HG03103 (cell line): ENCODE results near the gene PRKACA.

Experiments
- ATAC-seq: cut with Tn5 transposase; IDR thresholded peaks from one replicate; pipeline ENCODE4 v1.9.1; 2021; ENCODE audit warnings: low read depth; ENCODE audit not compliant: unreplicated experiment

PRKACA gene

GRCh38 chr19:14117668-14118164, at the start of gene PRKACA:
Gene PRKACA (minus strand): TSS chr19:14117762. CDS start chr19:14117547, 215 bp downstream.
- ATAC-seq: peak; percentile 78

DNA sequence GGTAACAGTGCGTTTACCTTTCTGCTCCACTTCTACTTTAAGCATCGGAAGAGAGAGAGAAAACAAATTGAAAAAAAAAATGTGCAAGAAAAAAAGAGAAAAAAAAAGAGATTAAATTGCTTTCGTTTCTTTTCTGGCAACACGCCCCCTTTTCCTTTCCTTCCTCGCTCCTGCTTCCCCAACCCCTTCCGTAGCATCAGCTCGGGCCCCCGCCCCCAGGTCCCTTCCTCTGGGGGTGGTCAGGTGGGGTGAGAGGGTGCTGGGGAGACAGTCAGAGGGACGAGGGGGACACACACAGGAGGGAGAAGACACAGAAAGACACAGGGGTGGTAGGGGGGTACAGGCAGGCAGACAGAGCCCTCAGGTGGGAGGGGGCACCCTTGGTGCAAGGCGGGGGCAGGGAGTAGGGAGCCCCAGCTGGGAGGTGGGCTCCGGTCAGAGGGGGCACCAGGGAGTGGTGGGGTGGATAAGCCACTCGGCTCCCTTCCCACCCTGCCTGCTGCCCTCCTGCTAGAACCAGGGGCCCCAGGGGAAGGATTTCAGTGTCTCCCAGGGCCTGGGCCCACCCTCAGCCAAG, 49.5 kb upstream of the PRKACA start:
- ATAC-seq: no peak

DNA sequence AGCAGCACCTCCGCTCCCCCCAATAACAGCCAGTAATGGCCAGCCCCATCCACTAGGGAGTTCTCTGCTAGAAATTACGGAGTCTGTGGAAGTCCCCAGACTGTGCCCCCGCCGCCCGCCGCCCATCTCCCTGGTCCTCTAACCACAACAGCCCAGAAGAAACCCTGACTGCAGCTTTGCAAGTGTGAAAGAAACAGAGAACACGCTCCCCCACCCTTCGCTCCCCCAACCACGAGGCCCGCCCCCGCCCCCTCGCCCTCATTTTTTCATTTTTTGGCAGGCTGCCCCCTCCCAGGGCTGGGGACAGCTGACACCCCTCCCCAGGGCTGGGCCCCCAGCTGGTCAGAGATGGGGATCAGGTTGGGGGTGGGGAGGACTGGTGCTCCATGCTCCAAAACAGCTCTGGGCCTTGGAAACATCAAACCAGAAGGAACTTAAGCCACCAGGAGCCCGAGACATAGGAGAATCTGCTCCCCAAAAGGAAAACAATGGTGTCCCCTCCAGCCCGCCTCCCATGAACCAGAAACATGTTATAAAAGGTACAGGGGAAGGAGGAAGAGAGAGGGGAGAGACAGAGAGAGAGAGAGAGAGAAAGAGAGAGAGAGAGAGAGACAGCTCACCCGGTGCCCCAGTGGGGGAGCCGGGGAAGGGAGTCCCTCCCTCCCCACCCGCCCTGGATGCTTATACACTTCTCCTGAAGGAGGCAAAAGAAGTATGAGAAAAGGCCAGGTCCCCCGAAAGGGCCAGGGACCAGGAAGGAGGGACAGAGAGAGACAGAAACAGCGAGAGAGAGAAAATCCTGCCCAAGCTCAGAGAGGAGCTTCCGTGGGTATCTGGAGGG, 48.6 kb upstream of the PRKACA start:
- ATAC-seq: no peak

GRCh38 chr19:14164724-14165493, 47.3 kb upstream of the PRKACA start:
- ATAC-seq: no peak

DNA sequence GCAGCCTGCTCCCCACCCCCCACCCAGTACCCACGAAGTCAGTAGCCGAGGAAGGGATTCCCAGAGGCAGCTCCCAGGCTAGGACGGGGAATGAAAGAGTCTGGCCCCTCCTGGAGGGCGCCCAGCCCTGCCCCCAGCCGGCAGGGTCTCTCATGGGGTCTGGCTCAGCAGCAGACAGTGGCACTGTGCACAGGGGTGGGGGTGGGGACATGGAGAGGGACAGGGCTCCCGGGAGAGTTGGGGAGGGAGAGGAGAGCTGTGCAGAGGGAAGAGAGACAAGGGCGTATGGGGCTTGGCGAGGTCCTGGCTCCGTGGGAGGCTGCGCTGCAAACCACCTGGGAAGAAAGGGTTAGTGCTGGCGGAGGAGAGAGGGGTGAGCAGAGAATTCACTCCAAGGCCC, 46.5 kb upstream of the PRKACA start:
- ATAC-seq: no peak

DNA sequence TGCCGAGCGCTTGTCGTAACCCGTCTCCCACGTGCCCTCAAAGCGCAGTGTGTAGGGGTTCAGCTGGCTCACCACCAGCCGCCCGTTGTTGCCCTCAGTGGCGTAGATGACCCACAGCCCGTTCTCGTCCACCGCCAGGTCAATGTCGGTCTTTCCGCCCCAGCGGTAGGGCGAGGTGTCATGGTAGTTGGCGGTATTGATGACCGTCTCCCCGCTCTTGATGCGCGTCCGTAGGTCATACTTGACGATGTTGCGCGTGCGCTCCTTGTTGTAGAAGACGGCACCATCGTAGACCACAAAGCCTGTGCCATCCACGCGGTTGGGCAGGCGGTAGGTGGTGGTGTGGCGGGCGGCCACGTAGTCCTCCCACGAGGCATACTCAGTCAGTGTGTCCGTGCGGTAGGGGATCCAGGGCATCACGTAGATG, 45.3 kb upstream of the PRKACA start:
- no peak for ATAC-seq

- no peak for ATAC-seq
Observed at GRCh38 chr19:14161305-14161704, 43.7 kb upstream of the PRKACA start.

GRCh38 chr19:14160017-14160703, 42.6 kb upstream of the PRKACA start:
- no peak for ATAC-seq

- ATAC-seq: no peak
Observed at GRCh38 chr19:14159059-14159458, 41.5 kb upstream of the PRKACA start.

GRCh38 chr19:14158276-14159023, 40.9 kb upstream of the PRKACA start:
- ATAC-seq: no peak

DNA sequence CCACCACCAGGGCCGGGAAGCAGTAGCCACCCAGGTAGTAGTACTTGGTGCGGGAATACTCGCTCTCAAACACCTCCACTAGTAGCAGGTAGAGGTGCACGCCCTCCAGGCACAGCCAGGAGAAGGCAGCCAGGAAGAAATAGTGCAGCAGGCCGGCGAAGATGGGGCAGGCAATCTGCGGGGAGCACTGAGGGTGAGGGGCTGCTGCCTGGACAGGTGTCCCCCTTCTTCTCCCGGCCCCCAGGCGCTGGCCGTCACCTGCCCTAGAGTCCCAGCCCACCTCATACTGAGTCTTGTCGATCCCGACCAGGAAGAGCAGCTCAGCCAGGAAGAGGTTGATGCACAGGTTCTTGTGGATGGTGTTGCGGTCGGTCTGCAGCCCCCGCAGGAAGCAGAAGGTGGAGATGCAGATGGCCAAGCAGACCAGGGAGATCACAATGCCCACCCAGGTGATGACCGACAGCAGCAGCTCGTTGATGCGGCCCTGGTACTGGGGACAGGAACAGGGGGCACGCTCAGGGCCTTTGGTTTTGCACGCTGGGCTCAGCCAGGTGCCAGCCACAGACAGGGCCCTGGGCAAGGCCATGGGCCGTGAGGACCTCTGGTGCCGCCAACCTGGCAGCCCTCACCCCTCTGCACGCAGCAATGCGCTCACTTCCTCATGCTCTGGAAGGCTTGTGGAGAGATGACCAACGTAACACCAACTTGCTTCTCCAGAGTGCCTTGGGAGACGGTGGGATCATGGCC, 39.6 kb upstream of the PRKACA start:
- ATAC-seq: no peak

DNA sequence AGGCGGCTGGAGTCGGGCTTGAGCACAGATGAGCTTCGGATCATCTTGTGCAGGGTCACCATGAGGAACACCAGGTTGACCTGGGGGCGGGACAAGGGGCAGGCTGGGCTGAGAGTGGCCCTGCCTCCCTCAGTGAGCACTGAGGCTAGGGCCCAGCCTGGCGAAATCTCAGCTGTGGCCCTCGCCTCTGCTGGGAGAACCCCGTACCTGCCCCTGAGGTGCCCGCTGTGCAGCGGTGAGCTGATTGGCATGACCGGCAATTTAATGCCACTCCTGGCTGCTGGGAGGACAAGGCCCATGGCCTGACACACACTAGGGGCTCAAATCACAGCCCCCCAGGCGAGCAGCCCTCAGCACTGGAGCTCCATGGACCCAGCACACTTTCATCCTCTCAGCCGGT, 38.6 kb upstream of the PRKACA start:
- ATAC-seq: no peak

- ATAC-seq: no peak
Observed at GRCh38 chr19:14155371-14155770, 37.8 kb upstream of the PRKACA start.

DNA sequence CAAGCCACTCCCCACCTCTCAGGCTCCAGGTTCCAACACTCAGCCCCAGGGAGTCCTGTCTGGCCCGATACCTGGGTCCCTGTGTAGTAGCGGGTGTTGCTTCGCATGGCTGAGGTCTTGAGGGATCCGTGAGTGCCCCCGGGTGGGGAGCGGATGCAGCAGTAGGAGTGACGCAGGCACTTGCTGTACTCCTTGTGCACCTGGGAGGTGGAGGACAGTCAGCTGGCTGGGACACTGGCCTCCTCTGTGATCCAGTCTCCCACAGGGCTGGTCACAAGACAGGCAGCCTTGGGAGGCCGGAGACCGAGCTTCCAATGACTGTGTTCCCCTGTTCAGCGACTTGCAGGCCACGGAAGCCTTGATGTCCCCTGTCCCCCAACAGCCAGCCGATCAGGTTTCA, 35.2 kb upstream of the PRKACA start:
- no peak for ATAC-seq

- no peak for ATAC-seq
Observed at GRCh38 chr19:14150770-14151661, 33.5 kb upstream of the PRKACA start.

DNA sequence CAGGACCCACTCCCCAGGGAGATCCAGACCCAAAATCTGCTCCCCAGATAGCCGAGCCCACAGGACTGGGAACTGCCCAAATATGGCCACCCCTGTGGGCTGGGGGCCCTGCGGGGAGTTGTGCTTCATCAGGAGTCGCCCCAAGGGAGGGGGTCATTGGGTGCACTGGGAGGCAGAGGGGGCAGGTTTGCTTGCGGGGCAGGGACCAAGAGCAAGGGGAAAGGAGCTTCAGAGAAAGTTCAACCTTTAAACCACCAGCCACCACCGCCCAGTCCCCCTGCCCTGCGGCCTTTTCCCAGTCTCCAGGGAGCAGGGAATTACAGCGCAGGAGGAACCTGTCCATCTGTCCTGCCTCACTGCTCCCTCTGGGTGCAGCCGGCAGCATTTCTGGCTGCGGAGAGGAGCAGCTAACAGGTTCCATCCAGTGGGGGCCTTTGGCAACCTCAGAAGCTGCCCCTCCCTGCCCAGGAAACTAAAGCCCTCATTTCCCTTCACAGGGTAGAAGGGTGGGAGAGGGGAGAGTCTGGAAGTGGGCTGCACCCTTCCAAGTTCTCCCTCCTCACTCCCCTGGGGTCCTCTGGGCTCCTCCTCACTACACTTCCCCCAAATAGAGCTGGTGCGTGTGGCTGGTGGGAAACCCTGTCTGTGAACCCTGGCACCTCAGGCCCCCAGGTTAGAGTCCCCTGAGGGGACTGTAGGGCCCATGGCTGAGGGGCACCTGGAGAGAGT, 32.6 kb upstream of the PRKACA start:
- ATAC-seq: no peak

GRCh38 chr19:14149509-14149994, 32.0 kb upstream of the PRKACA start:
- no peak for ATAC-seq
